Naive thymus-derived CD4-positive, alpha-beta T cell (primary cell): Measurements from ENCODE around the gene ISYNA1. TPM values are rescaled to one million over a fixed set of nuclear protein-coding genes. Genes with fewer than 3 reads are reported as not detected.

Source experiments
- ATAC-seq: fragments of 150-1000 bp; cut with Tn5 transposase; 2 replicates; pipeline ENCODE4 v1.10.0; 2021; ENCODE audit warnings: mild to moderate bottlenecking, moderate library complexity
- CTCF ChIA-PET: fragments of 350-600 bp; sonication (Branson Sonifier 250); formaldehyde crosslinking; loops from one replicate; lab custom pipeline; 2021; ENCODE audit warnings: antibody characterized with exemption; lab: Charles Lee
- POLR2A ChIA-PET: fragments of 350-600 bp; sonication (Branson Sonifier 250); formaldehyde crosslinking; loops from one replicate; lab custom pipeline; 2021; ENCODE audit warnings: antibody characterized with exemption, inconsistent platforms; lab: Charles Lee
- DNase-seq, 9 donors: peaks; one replicate each; pipeline versions ENCODE4 v3.0.0 to v3.0.0-alpha.2; 2020 to 2022; ENCODE audit warnings: mixed read lengths in 1 of 9
- H3K27ac ChIP-seq: one replicate; pipeline ENCODE4 v1.7.0; 2013; ENCODE audit warnings: mild to moderate bottlenecking, low read depth, low read length, moderate library complexity
- H3K27me3 ChIP-seq, 2 donors: one replicate each; pipeline ENCODE4 v1.7.0; 2013; ENCODE audit warnings: low read length in 2 of 2, mild to moderate bottlenecking in 2 of 2, moderate library complexity in 2 of 2; ENCODE audit not compliant: control insufficient read depth in 2 of 2, insufficient read depth in 2 of 2
- H3K36me3 ChIP-seq, 3 experiments: 1 replicate in 2 of 3; 2 replicates in 1 of 3; pipeline ENCODE4 v1.7.0; 2013; ENCODE audit warnings: low read length in 3 of 3, mild to moderate bottlenecking in 3 of 3, moderate library complexity in 1 of 3; ENCODE audit not compliant: insufficient read depth in 3 of 3, control insufficient read depth in 2 of 3
- H3K4me1 ChIP-seq, 2 donors: one replicate each; pipeline ENCODE4 v1.7.0; 2013; ENCODE audit warnings: low read length in 2 of 2, mild to moderate bottlenecking in 2 of 2, moderate library complexity in 1 of 2; ENCODE audit not compliant: control insufficient read depth in 2 of 2, insufficient read depth in 2 of 2
- H3K4me3 ChIP-seq: 2 replicates; pipeline ENCODE4 v1.7.0; 2013; ENCODE audit warnings: mild to moderate bottlenecking, low read length
- H3K9me3 ChIP-seq, 3 experiments: 1 replicate in 2 of 3; 2 replicates in 1 of 3; pipeline ENCODE4 v1.7.0; 2013; ENCODE audit warnings: low read length in 3 of 3; ENCODE audit not compliant: control insufficient read depth in 2 of 3
- H3K27ac Mint-ChIP-seq, 9 donors: one replicate each; pipeline ENCODE4 v1.8.0; 2020 to 2022; ENCODE audit warnings: mixed read lengths in 9 of 9, mild to moderate bottlenecking in 8 of 9, moderate library complexity in 5 of 9, inconsistent platforms in 2 of 9
- H3K27me3 Mint-ChIP-seq, 5 donors: one replicate each; pipeline ENCODE4 v1.8.0; 2021 to 2022; ENCODE audit warnings: mixed read lengths in 5 of 5, mild to moderate bottlenecking in 1 of 5
- H3K36me3 Mint-ChIP-seq, 5 donors: one replicate each; pipeline ENCODE4 v1.8.0; 2020 to 2022; ENCODE audit warnings: mixed read lengths in 5 of 5, mild to moderate bottlenecking in 3 of 5, inconsistent platforms in 1 of 5
- H3K4me1 Mint-ChIP-seq, 7 donors: one replicate each; pipeline ENCODE4 v1.8.0; 2020 to 2022; ENCODE audit warnings: mixed read lengths in 7 of 7, mild to moderate bottlenecking in 3 of 7, inconsistent platforms in 1 of 7
- H3K4me3 Mint-ChIP-seq, 10 donors: one replicate each; pipeline ENCODE4 v1.8.0; 2020 to 2022; ENCODE audit warnings: mild to moderate bottlenecking in 10 of 10, mixed read lengths in 10 of 10, moderate library complexity in 6 of 10, inconsistent platforms in 2 of 10
- H3K9me3 Mint-ChIP-seq, 11 donors: one replicate each; pipeline ENCODE4 v1.8.0; 2020 to 2022; ENCODE audit warnings: mixed read lengths in 11 of 11, mild to moderate bottlenecking in 4 of 11, inconsistent platforms in 1 of 11, moderate library complexity in 1 of 11
- intact Hi-C, 2 donors: fragments of 100-400 bp; cut with micrococcal nuclease; formaldehyde crosslinking; loops; one replicate each; pipeline ENCODE4 v1.15.1; 2023
- polyA plus RNA-seq, 2 donors: library from polyadenylated mRNA; unstranded; fragments of 300-500 nt; fragmentation: Illumina TruSeq; gene quantifications; one replicate each; pipeline ENCODE4 v1.2.3, GENCODE V29; 2021
- total RNA-seq, 6 experiments: library from RNA in 5 of 6; stranded (reverse) in 5 of 6; gene quantifications; 1 replicate in 5 of 6; 2 replicates in 1 of 6; pipeline ENCODE4 v1.2.3 and lab custom pipeline; 2021 to 2026

Gene ISYNA1
- total and polyA plus RNA-seq, 7 experiments from 2014 or later, result 9.5 to 42.5 (median 39.7) TPM

DNA sequence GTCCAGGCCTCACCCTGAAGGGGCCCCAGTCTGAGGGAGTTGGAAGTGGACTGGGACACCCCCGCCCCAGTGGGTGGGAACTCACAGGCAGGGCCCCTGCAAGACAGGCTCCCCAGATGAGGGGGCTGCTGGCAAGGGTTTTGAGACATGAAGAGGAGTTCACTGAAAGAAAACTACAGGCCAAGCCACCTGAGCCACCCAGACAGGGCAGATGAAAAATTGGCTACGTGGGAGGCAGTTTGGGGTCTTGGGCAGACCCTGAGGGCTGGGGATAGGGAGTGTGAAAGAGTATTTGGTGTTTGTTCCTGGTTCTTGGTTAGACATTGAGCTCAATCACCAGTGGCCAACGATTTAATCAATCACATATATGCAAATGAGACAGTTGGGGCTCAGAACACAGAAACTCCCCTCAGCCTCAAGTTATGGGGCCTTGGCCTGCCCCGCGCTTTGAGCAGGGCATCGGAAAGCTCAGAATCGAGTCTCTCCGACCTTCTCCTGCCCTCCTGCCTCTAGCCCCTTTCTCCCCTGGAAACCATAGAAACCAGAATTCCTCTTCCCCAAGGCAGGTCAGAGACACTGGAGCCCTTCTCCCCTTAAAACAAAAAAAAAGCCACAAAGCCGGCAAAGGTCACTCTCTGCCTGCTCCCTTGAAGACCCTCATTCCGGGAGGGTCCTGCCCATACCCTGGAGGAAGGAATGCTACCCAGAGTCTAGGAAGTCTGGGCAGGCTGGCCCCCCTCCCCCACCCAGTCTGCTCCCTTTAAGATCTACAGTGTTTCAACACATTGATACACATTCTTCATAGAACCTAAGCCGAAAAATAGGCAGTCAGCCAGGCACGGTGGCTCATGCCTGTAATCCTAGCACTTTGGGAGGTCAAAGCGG lies 1.3 kb upstream of the ISYNA1 start:
- peaks cover 0 to 2% (median 0%) of the 10 kb centered on the region in 5 donors for H3K27me3 Mint-ChIP-seq
- peaks cover 0 to 11% (median 0%) of the 10 kb centered on the region in 3 experiments for H3K36me3 ChIP-seq
- H3K36me3 Mint-ChIP-seq, result peaks cover 0 to 19% (median 0%) of the 10 kb centered on the region in 5 donors
- H3K9me3 Mint-ChIP-seq, result peaks cover 0 to 5% (median 0%) of the 10 kb centered on the region in 11 donors
- no peak for ATAC-seq
- no peak overlapping the region for H3K4me3 ChIP-seq
- peak overlapping the region in 9 of 10 donors; percentile 15 to 68 (median 32) for H3K4me3 Mint-ChIP-seq
- H3K27me3 ChIP-seq, result no peaks in the 10 kb centered on the region
- CTCF ChIA-PET, result interaction anchor here (0.6 to 2.9 kb wide), 4 partner anchors 12 to 545 kb away, joined by 3 to 11 read pairs (median 4); no protein-coding TSS in a partner anchor
- intact Hi-C loops, result loop anchor here in 1 of 2 donors (5.0 kb wide), 1 partner anchor 198 kb away; the partner anchor contains the start of gene KLHL26
- no peak overlapping the region for H3K27ac ChIP-seq
- POLR2A ChIA-PET, result no interaction called here
- H3K9me3 ChIP-seq, result no peaks in the 10 kb centered on the region
- no peak for DNase-seq
- peaks cover 11 to 45% (median 35%) of the 10 kb centered on the region in 7 donors for H3K4me1 Mint-ChIP-seq
- peaks cover 7 to 20% of the 10 kb centered on the region in 2 donors for H3K4me1 ChIP-seq
- H3K27ac Mint-ChIP-seq, result peak overlapping the region in 7 of 9 donors; percentile 11 to 73 (median 44)

- peak overlapping the region in 2 of 9 donors; percentile 19 to 71 for H3K27ac Mint-ChIP-seq
These were observed 545 bp upstream of the ISYNA1 start for GRCh38 chr19:18438331-18439024.

GRCh38 chr19:18436671-18437490 lies 1.1 kb downstream of the ISYNA1 start:
- H3K4me3 Mint-ChIP-seq, result peak overlapping the region; percentile 73 to 89 (median 83)
- peaks cover 0 to 7% (median 0%) of the 10 kb centered on the region in 5 donors for H3K36me3 Mint-ChIP-seq
- H3K4me1 ChIP-seq, result peaks cover 5 to 16% of the 10 kb centered on the region in 2 donors
- H3K27me3 ChIP-seq, result no peaks in the 10 kb centered on the region
- H3K9me3 Mint-ChIP-seq, result peaks cover 0 to 1% (median 0%) of the 10 kb centered on the region in 11 donors
- H3K4me3 ChIP-seq, result peak overlapping the region; percentile 41
- DNase-seq (peak in 8 of 9 donors; percentile 60 to 79 (median 72)), ATAC-seq (peak; percentile 68)
- H3K36me3 ChIP-seq, result no peaks in the 10 kb centered on the region
- POLR2A ChIA-PET, result interaction anchor here (0.8 to 1.3 kb wide), 4 partner anchors 10 to 18 kb away, joined by 3 to 4 read pairs (median 3); partner anchors contain the start of gene SSBP4
- peaks cover 0 to 37% (median 27%) of the 10 kb centered on the region in 7 donors for H3K4me1 Mint-ChIP-seq
- no peaks in the 10 kb centered on the region for H3K9me3 ChIP-seq
- H3K27me3 Mint-ChIP-seq, result no peaks in the 10 kb centered on the region
- H3K27ac Mint-ChIP-seq, result peak overlapping the region in 6 of 9 donors; percentile 22 to 71 (median 42)
- intact Hi-C loops, result loop anchor here in 1 of 2 donors (1.0 to 5.0 kb wide), 4 partner anchors 8 to 200 kb away; partner anchors contain the start of genes KLHL26 and SSBP4
- peak overlapping the region; percentile 69 for H3K27ac ChIP-seq
- CTCF ChIA-PET, result no interaction called here

More at GRCh38 chr19:18438331-18439024, 545 bp upstream of the ISYNA1 start:
- H3K27ac ChIP-seq, result peak overlapping the region; percentile 69
- DNase-seq, result no peak
- peak overlapping the region in 4 of 10 donors; percentile 29 to 83 (median 58) for H3K4me3 Mint-ChIP-seq
- H3K4me3 ChIP-seq, result no peak overlapping the region
- H3K36me3 ChIP-seq, result peaks cover 0 to 3% (median 0%) of the 10 kb centered on the region in 3 experiments
- H3K27me3 ChIP-seq, result no peaks in the 10 kb centered on the region
- H3K4me1 ChIP-seq, result peaks cover 7 to 20% of the 10 kb centered on the region in 2 donors
- intact Hi-C loops, result loop anchor here in 1 of 2 donors (5.0 kb wide), 1 partner anchor 199 kb away; the partner anchor contains the start of gene KLHL26
- ChIA-PET POLR2A (interaction anchor here (0.6 kb wide), 1 partner anchor 264 kb away, joined by 3 read pairs; no protein-coding TSS in a partner anchor), CTCF (interaction anchor here (0.6 to 2.9 kb wide), 2 partner anchors 12 to 21 kb away, joined by 4 to 11 read pairs; no protein-coding TSS in a partner anchor)
- H3K9me3 ChIP-seq, result no peaks in the 10 kb centered on the region
- peaks cover 0 to 17% (median 0%) of the 10 kb centered on the region in 5 donors for H3K36me3 Mint-ChIP-seq
- peaks cover 0 to 5% (median 0%) of the 10 kb centered on the region in 11 donors for H3K9me3 Mint-ChIP-seq
- peaks cover 11 to 45% (median 36%) of the 10 kb centered on the region in 7 donors for H3K4me1 Mint-ChIP-seq
- ATAC-seq, result no peak
- H3K27me3 Mint-ChIP-seq, result peaks cover 0 to 2% (median 0%) of the 10 kb centered on the region in 5 donors

GRCh38 chr19:18435842-18436670 lies 1.9 kb downstream of the ISYNA1 start:
- Histone ChIP-seq H3K27ac (no peak overlapping the region), H3K27me3 (no peaks in the 10 kb centered on the region)
- peak overlapping the region in 4 of 9 donors; percentile 21 to 71 (median 26) for H3K27ac Mint-ChIP-seq

More at GRCh38 chr19:18435842-18436670, 1.9 kb downstream of the ISYNA1 start:
- H3K27me3 Mint-ChIP-seq, result no peaks in the 10 kb centered on the region
- H3K36me3 Mint-ChIP-seq, result peaks cover 0 to 6% (median 0%) of the 10 kb centered on the region in 5 donors
- no peaks in the 10 kb centered on the region for H3K36me3 ChIP-seq
- CTCF ChIA-PET, result interaction anchor here (1.1 kb wide), 1 partner anchor 17 kb away, joined by 3 read pairs; the partner anchor contains the start of gene SSBP4
- no peak for ATAC-seq
- H3K9me3 Mint-ChIP-seq, result peaks cover 0 to 1% (median 0%) of the 10 kb centered on the region in 11 donors
- intact Hi-C loops, result loop anchor here in 1 of 2 donors (5.0 kb wide), 1 partner anchor 201 kb away; the partner anchor contains the start of gene KLHL26
- peaks cover 0 to 31% (median 26%) of the 10 kb centered on the region in 7 donors for H3K4me1 Mint-ChIP-seq
- H3K4me3 ChIP-seq, result no peak overlapping the region
- H3K9me3 ChIP-seq, result no peaks in the 10 kb centered on the region
- peaks cover 4 to 13% of the 10 kb centered on the region in 2 donors for H3K4me1 ChIP-seq
- POLR2A ChIA-PET, result interaction anchor here (0.6 to 1.3 kb wide), 3 partner anchors 15 to 1436 kb away, joined by 3 read pairs; partner anchors contain the start of gene SSBP4
- H3K4me3 Mint-ChIP-seq, result peak overlapping the region; percentile 50 to 89 (median 75)
- no peak for DNase-seq
